ENCODE results near the gene OPA1. TPM values are rescaled to one million over a fixed set of nuclear protein-coding genes. Genes with fewer than 3 reads are reported as not detected.

Gene OPA1
- total and polyA plus RNA-seq, 7 donors: 29.4 to 129 (median 73.4) TPM

GRCh38 chr3:193686665-193687483 is 93.9 kb downstream of the OPA1 start:
- no peak for TF ChIP-seq CTCF (IDR thresholded peaks at IDR 0.05)
- intact Hi-C loops (cut with DNase I): no loop called here
- H3K4me1 ChIP-seq: no peaks in the 10 kb centered on the region
- ATAC-seq (no peak), DNase-seq (no peak)
- peaks cover 3 to 26% of the 10 kb centered on the region in 2 donors for H3K36me3 ChIP-seq (ENCODE audit: insufficient read depth in 1 of 2, low read depth in 1 of 2)
- H3K27me3 ChIP-seq (ENCODE audit: insufficient read depth in 3 of 3, low read length in 2 of 3): no peaks in the 10 kb centered on the region
- H3K27ac ChIP-seq: no peak overlapping the region
- no peaks in the 10 kb centered on the region for H3K9me3 ChIP-seq
- 83 to 90% (median 86%) methylated on average over 4 of the region's 4 CpGs for WGBS, 3 donors
- H3K4me3 ChIP-seq: no peak overlapping the region

- H3K4me1 ChIP-seq: no peaks in the 10 kb centered on the region
- no peaks in the 10 kb centered on the region for H3K9me3 ChIP-seq
- WGBS, 3 donors: 93 to 97% (median 94%) methylated on average over 9 of the region's 9 CpGs
- intact Hi-C loops (cut with DNase I): no loop called here
- no peak overlapping the region for H3K27ac ChIP-seq
- H3K4me3 ChIP-seq: no peak overlapping the region
- H3K27me3 ChIP-seq (ENCODE audit: insufficient read depth in 3 of 3, low read length in 2 of 3): no peaks in the 10 kb centered on the region
- no peak for ATAC-seq
- H3K36me3 ChIP-seq (ENCODE audit: insufficient read depth in 1 of 2, low read depth in 1 of 2): peaks cover 2 to 34% of the 10 kb centered on the region in 2 donors
- no peak for TF ChIP-seq CTCF (IDR thresholded peaks at IDR 0.05)
- no peak for DNase-seq
Measured at GRCh38 chr3:193688834-193689714, 96.1 kb downstream of the OPA1 start.

- Histone ChIP-seq H3K9me3 (no peaks in the 10 kb centered on the region), H3K4me1 (no peaks in the 10 kb centered on the region), H3K36me3 (ENCODE audit: insufficient read depth in 1 of 2, low read depth in 1 of 2) (peaks cover 2 to 65% of the 10 kb centered on the region in 2 donors), H3K27ac (no peak overlapping the region), H3K4me3 (no peak overlapping the region), H3K27me3 (ENCODE audit: insufficient read depth in 3 of 3, low read length in 2 of 3) (no peaks in the 10 kb centered on the region)
- TF ChIP-seq CTCF (IDR thresholded peaks at IDR 0.05): no peak
- intact Hi-C loops (cut with DNase I): no loop called here
- WGBS, 3 donors: 83 to 90% (median 90%) methylated on average over 5 of the region's 5 CpGs
- no peak for ATAC-seq
- no peak for DNase-seq
Measured at GRCh38 chr3:193693774-193694173, 100.8 kb downstream of the OPA1 start.

GRCh38 chr3:193701953-193702635 is 109.1 kb downstream of the OPA1 start:
- Histone ChIP-seq H3K4me1 (no peaks in the 10 kb centered on the region), H3K36me3 (ENCODE audit: insufficient read depth in 1 of 2, low read depth in 1 of 2) (peaks cover 0 to 17% of the 10 kb centered on the region in 2 donors), H3K4me3 (no peak overlapping the region), H3K9me3 (no peaks in the 10 kb centered on the region), H3K27ac (no peak overlapping the region), H3K27me3 (ENCODE audit: insufficient read depth in 3 of 3, low read length in 2 of 3) (no peaks in the 10 kb centered on the region)
- DNase-seq: no peak
- WGBS, 3 donors: 89 to 90% (median 89%) methylated on average over 8 of the region's 8 CpGs
- intact Hi-C loops (cut with DNase I): no loop called here
- ATAC-seq: no peak
- no peak for TF ChIP-seq CTCF (IDR thresholded peaks at IDR 0.05)

Measured in psoas muscle (tissue), 8 donors.